Prostate gland (tissue), 2 donors: ENCODE results near the gene PLEKHM3.

Source experiments
- POLR2A ChIP-seq: fragments of 450-650 bp; IDR thresholded peaks from one replicate; pipeline ENCODE4 v1.6.1; 2016; ENCODE audit warnings: antibody characterized with exemption, mild to moderate bottlenecking
- POLR2AphosphoS5 ChIP-seq: sonication (generic); formaldehyde crosslinking; IDR thresholded peaks from one replicate; pipeline ENCODE4 v1.6.1; 2017; ENCODE audit warnings: antibody characterized with exemption
- TF ChIP-seq, protein P1 (sequence below), 4 experiments: fragments of 200-600 bp in 2 of 4; fragments of 450-650 bp in 2 of 4; sonication (generic) in 2 of 4; IDR thresholded peaks; 1 replicate in 3 of 4; 2 replicates in 1 of 4; pipeline ENCODE4 v1.5.1; 2016 to 2019; ENCODE audit warnings: antibody characterized with exemption in 4 of 4, mild to moderate bottlenecking in 2 of 4, moderate library complexity in 2 of 4

DNA sequence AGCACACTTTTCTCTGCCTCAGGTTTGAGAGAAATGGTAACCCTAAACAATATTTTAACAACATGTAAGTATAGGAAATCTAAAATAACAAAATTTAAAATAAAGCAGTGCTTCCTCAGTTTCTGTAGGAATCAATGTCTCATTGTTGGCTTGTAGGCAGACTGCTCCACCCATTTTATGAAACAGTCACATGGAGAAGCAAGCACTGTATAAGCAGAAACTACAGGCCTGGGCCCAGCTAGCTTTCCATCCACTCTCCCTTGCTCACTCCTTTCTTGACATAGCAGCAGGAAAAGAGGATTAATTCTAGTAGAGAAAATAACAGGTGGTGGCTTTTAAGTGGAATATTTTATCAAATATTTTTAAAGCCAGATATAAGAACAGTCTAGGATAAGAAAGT is 97.2 kb downstream of the PLEKHM3 start:
- TF ChIP-seq, protein P1, sequence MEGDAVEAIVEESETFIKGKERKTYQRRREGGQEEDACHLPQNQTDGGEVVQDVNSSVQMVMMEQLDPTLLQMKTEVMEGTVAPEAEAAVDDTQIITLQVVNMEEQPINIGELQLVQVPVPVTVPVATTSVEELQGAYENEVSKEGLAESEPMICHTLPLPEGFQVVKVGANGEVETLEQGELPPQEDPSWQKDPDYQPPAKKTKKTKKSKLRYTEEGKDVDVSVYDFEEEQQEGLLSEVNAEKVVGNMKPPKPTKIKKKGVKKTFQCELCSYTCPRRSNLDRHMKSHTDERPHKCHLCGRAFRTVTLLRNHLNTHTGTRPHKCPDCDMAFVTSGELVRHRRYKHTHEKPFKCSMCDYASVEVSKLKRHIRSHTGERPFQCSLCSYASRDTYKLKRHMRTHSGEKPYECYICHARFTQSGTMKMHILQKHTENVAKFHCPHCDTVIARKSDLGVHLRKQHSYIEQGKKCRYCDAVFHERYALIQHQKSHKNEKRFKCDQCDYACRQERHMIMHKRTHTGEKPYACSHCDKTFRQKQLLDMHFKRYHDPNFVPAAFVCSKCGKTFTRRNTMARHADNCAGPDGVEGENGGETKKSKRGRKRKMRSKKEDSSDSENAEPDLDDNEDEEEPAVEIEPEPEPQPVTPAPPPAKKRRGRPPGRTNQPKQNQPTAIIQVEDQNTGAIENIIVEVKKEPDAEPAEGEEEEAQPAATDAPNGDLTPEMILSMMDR (IDR thresholded peaks at IDR 0.05), result no peak
- no peak for TF ChIP-seq POLR2AphosphoS5
- no peak for TF ChIP-seq POLR2A
